Neural progenitor cell (in vitro differentiated cells): ENCODE data around the gene ERC2. TPM values are rescaled to one million over a fixed set of nuclear protein-coding genes. Genes with fewer than 3 reads are reported as not detected.

Experiments used
- DNase-seq: peaks from one replicate; pipeline ENCODE4 v3.0.0-alpha.2; 2016; ENCODE audit warnings: low spot score
- H2AFZ ChIP-seq: fragments of 200-600 bp; sonication (generic); replicated peaks from 2 replicates; pipeline ENCODE4 v1.6.1; 2016; ENCODE audit warnings: antibody characterized with exemption
- H3F3A ChIP-seq: fragments of 200-600 bp; sonication (generic); 2 replicates; pipeline ENCODE4 v1.6.1; 2016; ENCODE audit warnings: antibody characterized with exemption, low read depth
- H3K27ac ChIP-seq: fragments of 200-600 bp; sonication (generic); 2 replicates; pipeline ENCODE4 v1.5.1; 2016; ENCODE audit warnings: mild to moderate bottlenecking
- H3K27me3 ChIP-seq: fragments of 200-600 bp; sonication (generic); 2 replicates; pipeline ENCODE4 v1.6.1; 2016; ENCODE audit warnings: mild to moderate bottlenecking, moderate library complexity
- H3K36me3 ChIP-seq: fragments of 200-600 bp; sonication (generic); 2 replicates; pipeline ENCODE4 v1.5.1; 2016
- H3K4me1 ChIP-seq: fragments of 200-600 bp; sonication (generic); 2 replicates; pipeline ENCODE4 v1.6.1; 2016; ENCODE audit warnings: mixed run types
- H3K4me2 ChIP-seq: fragments of 200-600 bp; sonication (generic); 2 replicates; pipeline ENCODE4 v1.6.1; 2016
- H3K4me3 ChIP-seq: fragments of 200-600 bp; sonication (generic); 2 replicates; pipeline ENCODE4 v1.5.1; 2016
- H3K79me2 ChIP-seq: fragments of 200-600 bp; sonication (generic); 2 replicates; pipeline ENCODE4 v1.6.1; 2016; ENCODE audit warnings: low read depth
- H3K9ac ChIP-seq: fragments of 200-600 bp; sonication (generic); 2 replicates; pipeline ENCODE4 v1.6.1; 2016
- H3K9me3 ChIP-seq: fragments of 200-600 bp; sonication (generic); 2 replicates; pipeline ENCODE4 v1.5.1; 2016; ENCODE audit warnings: low read depth
- H4K20me1 ChIP-seq: fragments of 200-600 bp; sonication (generic); 2 replicates; pipeline ENCODE4 v1.6.1; 2016; ENCODE audit warnings: low read depth
- H3K27ac Mint-ChIP-seq: 3 replicates; pipeline ENCODE4 v1.8.0; 2021; ENCODE audit warnings: mixed read lengths
- H3K27me3 Mint-ChIP-seq: 2 replicates; pipeline ENCODE4 v1.8.0; 2022; ENCODE audit warnings: low read depth, mild to moderate bottlenecking, inconsistent platforms, moderate library complexity, mixed read lengths; ENCODE audit not compliant: insufficient read depth
- H3K36me3 Mint-ChIP-seq: 3 replicates; pipeline ENCODE4 v1.8.0; 2021; ENCODE audit warnings: mixed read lengths
- H3K4me1 Mint-ChIP-seq: 3 replicates; pipeline ENCODE4 v1.8.0; 2021; ENCODE audit warnings: mixed read lengths
- H3K4me3 Mint-ChIP-seq: 3 replicates; pipeline ENCODE4 v1.8.0; 2021; ENCODE audit warnings: mild to moderate bottlenecking, moderate library complexity, mixed read lengths
- H3K9me3 Mint-ChIP-seq: 3 replicates; pipeline ENCODE4 v1.8.0; 2020; ENCODE audit warnings: mixed read lengths
- EZH2 ChIP-seq: fragments of 200-600 bp; sonication (generic); IDR thresholded peaks from 2 replicates; pipeline ENCODE4 v1.6.1; 2017; ENCODE audit warnings: antibody characterized with exemption, mild to moderate bottlenecking, moderate library complexity
- EZH2phosphoT487 ChIP-seq: fragments of 200-600 bp; sonication (generic); IDR thresholded peaks from 2 replicates; pipeline ENCODE4 v1.6.1; 2017; ENCODE audit warnings: antibody characterized with exemption
- total RNA-seq: library from RNA; depleted of rRNA; stranded (reverse); fragments of >200 nt; gene quantifications from 2 replicates; pipeline ENCODE4 v1.2.3, GENCODE V29; 2015; ENCODE audit warnings: low replicate concordance
- TF ChIP-seq, protein P1 (sequence below): fragments of 200-600 bp; sonication (generic); IDR thresholded peaks from 2 replicates; pipeline ENCODE4 v1.5.1; 2017; ENCODE audit warnings: antibody characterized with exemption, mild to moderate bottlenecking

ERC2 gene
- total RNA-seq, 1 donor from 2014 or later, result 24.8 TPM

- H3K27ac Mint-ChIP-seq, result no peak overlapping the region
- H2AFZ ChIP-seq, result no peak overlapping the region
- H3K36me3 ChIP-seq, result no peaks in the 10 kb centered on the region
- no peaks in the 10 kb centered on the region for H3K4me1 ChIP-seq
- no peak overlapping the region for H3K4me2 ChIP-seq
- H3K4me3 Mint-ChIP-seq, result no peak overlapping the region
- no peaks in the 10 kb centered on the region for H4K20me1 ChIP-seq
- no peak overlapping the region for H3K4me3 ChIP-seq
- DNase-seq, result no peak
- H3K9ac ChIP-seq, result no peak overlapping the region
- H3K79me2 ChIP-seq, result no peaks in the 10 kb centered on the region
- no peak overlapping the region for H3K27ac ChIP-seq
- H3K27me3 Mint-ChIP-seq, result peaks cover 2% of the 10 kb centered on the region
- H3K9me3 Mint-ChIP-seq, result no peaks in the 10 kb centered on the region
- peaks cover 18% of the 10 kb centered on the region for H3K4me1 Mint-ChIP-seq
- H3F3A ChIP-seq, result no peaks in the 10 kb centered on the region
- no peak for TF ChIP-seq EZH2phosphoT487
- H3K9me3 ChIP-seq, result no peaks in the 10 kb centered on the region
- H3K27me3 ChIP-seq, result no peaks in the 10 kb centered on the region
- H3K36me3 Mint-ChIP-seq, result peaks cover under 1% of the 10 kb centered on the region
Measured at GRCh38 chr3:56196700-56197099, 271.6 kb downstream of the ERC2 start.

GRCh38 chr3:56193519-56193918 is 274.7 kb downstream of the ERC2 start:
- Histone ChIP-seq H3K9ac (no peak overlapping the region), H3K4me3 (no peak overlapping the region), H3K9me3 (no peaks in the 10 kb centered on the region), H3K36me3 (no peaks in the 10 kb centered on the region), H2AFZ (no peak overlapping the region), H4K20me1 (no peaks in the 10 kb centered on the region), H3K79me2 (no peaks in the 10 kb centered on the region), H3K4me2 (no peak overlapping the region), H3K27ac (no peak overlapping the region), H3F3A (no peaks in the 10 kb centered on the region), H3K27me3 (no peaks in the 10 kb centered on the region), H3K4me1 (no peaks in the 10 kb centered on the region)
- TF ChIP-seq EZH2 (no peak), EZH2phosphoT487 (no peak)
- TF ChIP-seq, protein P1, sequence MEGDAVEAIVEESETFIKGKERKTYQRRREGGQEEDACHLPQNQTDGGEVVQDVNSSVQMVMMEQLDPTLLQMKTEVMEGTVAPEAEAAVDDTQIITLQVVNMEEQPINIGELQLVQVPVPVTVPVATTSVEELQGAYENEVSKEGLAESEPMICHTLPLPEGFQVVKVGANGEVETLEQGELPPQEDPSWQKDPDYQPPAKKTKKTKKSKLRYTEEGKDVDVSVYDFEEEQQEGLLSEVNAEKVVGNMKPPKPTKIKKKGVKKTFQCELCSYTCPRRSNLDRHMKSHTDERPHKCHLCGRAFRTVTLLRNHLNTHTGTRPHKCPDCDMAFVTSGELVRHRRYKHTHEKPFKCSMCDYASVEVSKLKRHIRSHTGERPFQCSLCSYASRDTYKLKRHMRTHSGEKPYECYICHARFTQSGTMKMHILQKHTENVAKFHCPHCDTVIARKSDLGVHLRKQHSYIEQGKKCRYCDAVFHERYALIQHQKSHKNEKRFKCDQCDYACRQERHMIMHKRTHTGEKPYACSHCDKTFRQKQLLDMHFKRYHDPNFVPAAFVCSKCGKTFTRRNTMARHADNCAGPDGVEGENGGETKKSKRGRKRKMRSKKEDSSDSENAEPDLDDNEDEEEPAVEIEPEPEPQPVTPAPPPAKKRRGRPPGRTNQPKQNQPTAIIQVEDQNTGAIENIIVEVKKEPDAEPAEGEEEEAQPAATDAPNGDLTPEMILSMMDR, result no peak
- peaks cover 3% of the 10 kb centered on the region for H3K36me3 Mint-ChIP-seq
- H3K4me1 Mint-ChIP-seq, result peaks cover 18% of the 10 kb centered on the region
- no peak overlapping the region for H3K4me3 Mint-ChIP-seq
- peaks cover 3% of the 10 kb centered on the region for H3K27me3 Mint-ChIP-seq
- DNase-seq, result no peak
- no peak overlapping the region for H3K27ac Mint-ChIP-seq
- no peaks in the 10 kb centered on the region for H3K9me3 Mint-ChIP-seq

DNA sequence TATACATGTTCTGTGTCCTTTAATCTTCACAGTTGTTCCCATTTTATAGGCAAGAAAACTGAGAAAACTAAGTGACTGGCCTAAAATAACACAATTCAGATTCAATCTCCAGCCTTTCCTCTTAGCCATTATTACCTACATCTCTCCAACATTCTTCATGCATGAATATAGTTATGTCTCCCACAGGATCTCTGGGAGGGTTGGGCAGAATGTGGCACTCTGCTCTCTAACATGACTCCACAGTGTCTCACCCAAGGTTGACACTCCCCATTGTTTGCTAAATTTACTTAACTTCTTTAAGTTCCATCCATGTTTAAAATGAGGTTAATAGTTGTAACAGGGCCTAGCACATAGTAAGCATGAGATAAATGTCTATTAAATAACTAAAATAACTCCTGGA is 276.3 kb downstream of the ERC2 start:
- H3K27me3 Mint-ChIP-seq, result peaks cover 3% of the 10 kb centered on the region
- H2AFZ ChIP-seq, result no peak overlapping the region
- H3K4me2 ChIP-seq, result no peak overlapping the region
- no peaks in the 10 kb centered on the region for H4K20me1 ChIP-seq
- H3K27ac Mint-ChIP-seq, result no peak overlapping the region
- no peak overlapping the region for H3K9ac ChIP-seq
- no peaks in the 10 kb centered on the region for H3K9me3 Mint-ChIP-seq
- peaks cover 17% of the 10 kb centered on the region for H3K4me1 Mint-ChIP-seq
- no peaks in the 10 kb centered on the region for H3F3A ChIP-seq
- H3K9me3 ChIP-seq, result no peaks in the 10 kb centered on the region
- peaks cover 3% of the 10 kb centered on the region for H3K36me3 Mint-ChIP-seq
- H3K79me2 ChIP-seq, result no peaks in the 10 kb centered on the region
- TF ChIP-seq, protein P1, result no peak
- TF ChIP-seq EZH2phosphoT487 (no peak), EZH2 (no peak)
- no peaks in the 10 kb centered on the region for H3K36me3 ChIP-seq
- DNase-seq, result no peak
- no peak overlapping the region for H3K4me3 Mint-ChIP-seq
- no peak overlapping the region for H3K4me3 ChIP-seq
- H3K4me1 ChIP-seq, result no peaks in the 10 kb centered on the region
- no peaks in the 10 kb centered on the region for H3K27me3 ChIP-seq
- H3K27ac ChIP-seq, result no peak overlapping the region

DNA sequence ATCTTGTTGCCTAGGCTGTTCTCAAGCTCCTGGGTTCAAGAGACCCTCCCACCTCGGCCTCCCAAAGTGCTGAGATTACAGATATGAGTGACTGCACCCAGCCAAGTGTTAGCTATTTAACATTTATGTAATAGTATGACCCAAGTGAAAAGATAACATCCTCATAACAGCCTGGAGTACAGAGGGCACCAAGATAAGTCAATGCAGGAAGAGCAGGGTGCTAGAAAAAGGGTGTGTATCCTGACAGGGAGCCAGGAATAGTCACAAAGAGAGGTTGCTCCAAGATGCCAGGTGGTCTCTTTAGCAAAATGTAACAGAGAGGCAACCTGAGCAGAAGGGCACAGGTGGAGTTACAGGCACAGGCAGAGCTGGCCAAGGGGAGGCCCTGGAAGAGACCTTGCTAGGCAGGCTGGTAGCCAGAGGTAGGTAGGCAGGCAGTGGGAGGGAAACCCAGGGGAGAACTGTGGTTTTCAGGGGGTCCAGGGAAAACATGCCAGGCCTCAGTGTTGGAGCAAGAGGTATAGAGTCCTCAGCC is 277.4 kb downstream of the ERC2 start:
- H4K20me1 ChIP-seq, result no peaks in the 10 kb centered on the region
- no peaks in the 10 kb centered on the region for H3K36me3 ChIP-seq
- no peaks in the 10 kb centered on the region for H3K79me2 ChIP-seq
- TF ChIP-seq EZH2phosphoT487, result no peak
- no peak for TF ChIP-seq EZH2
- TF ChIP-seq, protein P1, result no peak
- no peaks in the 10 kb centered on the region for H3K9me3 Mint-ChIP-seq
- H3K4me3 ChIP-seq, result no peak overlapping the region
- H3K27ac Mint-ChIP-seq, result no peak overlapping the region
- no peak for DNase-seq
- no peak overlapping the region for H3K9ac ChIP-seq
- H3K4me1 Mint-ChIP-seq, result peaks cover 13% of the 10 kb centered on the region
- no peak overlapping the region for H3K4me2 ChIP-seq
- H2AFZ ChIP-seq, result no peak overlapping the region
- no peak overlapping the region for H3K4me3 Mint-ChIP-seq
- peaks cover 3% of the 10 kb centered on the region for H3K27me3 Mint-ChIP-seq
- peaks cover 3% of the 10 kb centered on the region for H3K36me3 Mint-ChIP-seq
- no peaks in the 10 kb centered on the region for H3K9me3 ChIP-seq
- no peaks in the 10 kb centered on the region for H3K27me3 ChIP-seq
- no peak overlapping the region for H3K27ac ChIP-seq
- H3F3A ChIP-seq, result no peaks in the 10 kb centered on the region
- H3K4me1 ChIP-seq, result no peaks in the 10 kb centered on the region
